PC-9 (cell line): ENCODE measurements around the gene PCDH9. TPM values are rescaled to one million over a fixed set of nuclear protein-coding genes. Genes with fewer than 3 reads are reported as not detected.

ENCODE experiments used
- BruUV-seq: library from RNA; stranded (reverse); fragments of 400-500 nt; replicated peaks from 2 replicates; lab custom pipeline; 2021; lab: Mats Ljungman, UMichigan
- CTCF ChIA-PET: fragments of 300-600 bp; sonication (Branson Sonifier 250); formaldehyde crosslinking; loops from one replicate; lab custom pipeline; 2022; ENCODE audit warnings: antibody characterized with exemption; lab: Charles Lee
- POLR2A ChIA-PET: fragments of 300-600 bp; sonication (Branson Sonifier 250); formaldehyde crosslinking; loops from one replicate; lab custom pipeline; 2022; ENCODE audit warnings: antibody characterized with exemption; ENCODE audit not compliant: unreplicated experiment; lab: Charles Lee
- DNase-seq, 2 experiments: peaks; one replicate each; pipeline versions ENCODE4 v3.0.0 to v3.0.0-alpha.2; 2015 to 2022; ENCODE audit warnings: mixed read lengths in 1 of 2
- H2AFZ ChIP-seq: fragments of 200-600 bp; sonication (generic); 2 replicates; pipeline ENCODE4 v1.8.1; 2017; ENCODE audit warnings: antibody characterized with exemption
- H3F3A ChIP-seq: fragments of 200-600 bp; sonication (generic); 2 replicates; pipeline ENCODE4 v1.8.1; 2017; ENCODE audit warnings: antibody characterized with exemption, mild to moderate bottlenecking, low read depth; ENCODE audit not compliant: insufficient read depth
- H3K27ac ChIP-seq: fragments of 200-600 bp; sonication (generic); 2 replicates; pipeline ENCODE4 v1.6.1; 2016; ENCODE audit warnings: mixed run types
- H3K27me3 ChIP-seq: fragments of 200-600 bp; sonication (generic); 2 replicates; pipeline ENCODE4 v1.6.1; 2016; ENCODE audit warnings: low read depth, mixed run types; ENCODE audit not compliant: insufficient read depth
- H3K36me3 ChIP-seq: fragments of 200-600 bp; sonication (generic); 2 replicates; pipeline ENCODE4 v1.6.1; 2016; ENCODE audit warnings: low read depth, mixed run types
- H3K4me1 ChIP-seq: fragments of 200-600 bp; sonication (generic); replicated peaks from 2 replicates; pipeline ENCODE4 v1.6.1; 2016; ENCODE audit warnings: mixed run types; ENCODE audit not compliant: insufficient read depth
- H3K4me2 ChIP-seq: fragments of 200-600 bp; sonication (generic); 2 replicates; pipeline ENCODE4 v1.6.1; 2017; ENCODE audit warnings: mixed run types
- H3K4me3 ChIP-seq: fragments of 200-600 bp; sonication (generic); 2 replicates; pipeline ENCODE4 v1.6.1; 2016; ENCODE audit warnings: mixed run types
- H3K79me2 ChIP-seq: fragments of 200-600 bp; sonication (generic); 2 replicates; pipeline ENCODE4 v1.6.1; 2017; ENCODE audit warnings: low read depth, mixed run types
- H3K9me2 ChIP-seq: fragments of 200-600 bp; sonication (generic); 2 replicates; pipeline ENCODE4 v1.8.1; 2017; ENCODE audit warnings: mild to moderate bottlenecking; ENCODE audit not compliant: insufficient read depth
- H3K9me3 ChIP-seq: fragments of 200-600 bp; sonication (generic); 2 replicates; pipeline ENCODE4 v1.8.1; 2016; ENCODE audit warnings: low read depth; ENCODE audit not compliant: insufficient read depth
- H4K20me1 ChIP-seq: fragments of 200-600 bp; sonication (generic); 2 replicates; pipeline ENCODE4 v1.8.1; 2017; ENCODE audit not compliant: insufficient read depth
- EZH2 ChIP-seq: fragments of 200-600 bp; sonication (generic); IDR thresholded peaks from 2 replicates; pipeline ENCODE4 v1.8.0; 2017; ENCODE audit warnings: antibody characterized with exemption, low read depth
- intact Hi-C: fragments of 100-400 bp; cut with micrococcal nuclease; formaldehyde crosslinking; loops from one replicate; pipeline ENCODE4 v1.10.0; 2022; ENCODE audit not compliant: unreplicated experiment
- total RNA-seq: library from RNA; stranded (reverse); gene quantifications from 2 replicates; pipeline ENCODE4 v1.2.3, GENCODE V29; 2021
- TF ChIP-seq, protein P1 (sequence below): fragments of 200-600 bp; sonication (generic); conservative IDR thresholded peaks from 2 replicates; pipeline ENCODE4 v1.6.1; 2017; ENCODE audit warnings: mixed run types, antibody characterized with exemption, mild to moderate bottlenecking, moderate library complexity

PCDH9 gene
- total RNA-seq, 1 experiment from 2014 or later: 0.37 TPM

DNA sequence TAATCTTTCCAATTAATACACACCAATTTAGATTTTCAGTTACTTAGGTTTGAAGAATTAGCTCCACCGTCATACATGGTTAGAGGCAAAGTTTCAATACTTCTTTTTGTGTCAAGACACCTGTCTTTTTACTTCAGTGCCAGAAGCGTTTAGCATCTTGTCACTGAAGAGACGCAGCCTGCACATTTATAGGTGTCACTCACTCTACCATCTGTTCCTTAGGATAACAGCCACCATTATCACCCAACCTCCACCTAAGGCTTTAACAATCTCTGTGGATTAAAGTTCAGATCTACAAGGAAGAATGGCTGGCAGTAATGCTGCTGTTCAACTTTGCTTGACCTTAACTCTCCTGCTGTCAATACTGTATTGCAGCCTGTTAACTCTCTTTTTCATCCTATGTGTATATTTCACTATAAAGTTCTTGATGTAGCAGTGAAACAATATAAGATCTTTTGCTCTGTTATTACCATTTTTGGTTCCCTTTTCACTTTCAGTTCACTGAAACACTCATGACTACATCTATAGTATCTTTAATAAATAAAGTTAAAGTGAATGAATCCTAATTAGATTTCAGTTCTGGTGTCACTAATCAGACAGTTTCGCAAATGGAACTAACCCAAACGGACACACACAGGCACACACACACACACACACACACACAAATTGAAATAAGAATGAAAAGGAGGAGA is 435.6 kb downstream of the PCDH9 start:
- Histone ChIP-seq H4K20me1 (no peaks in the 10 kb centered on the region), H3K36me3 (no peaks in the 10 kb centered on the region), H3K9me3 (no peaks in the 10 kb centered on the region), H3K27me3 (no peaks in the 10 kb centered on the region), H3F3A (no peaks in the 10 kb centered on the region), H3K4me3 (no peak overlapping the region), H3K79me2 (no peaks in the 10 kb centered on the region), H3K4me1 (no peaks in the 10 kb centered on the region), H3K4me2 (no peak overlapping the region), H2AFZ (no peak overlapping the region), H3K27ac (no peak overlapping the region), H3K9me2 (no peaks in the 10 kb centered on the region)
- BruUV-seq: no TSS peak
- intact Hi-C loops: no loop called here
- ChIA-PET CTCF (no interaction called here), POLR2A (no interaction called here)
- TF ChIP-seq, protein P1, sequence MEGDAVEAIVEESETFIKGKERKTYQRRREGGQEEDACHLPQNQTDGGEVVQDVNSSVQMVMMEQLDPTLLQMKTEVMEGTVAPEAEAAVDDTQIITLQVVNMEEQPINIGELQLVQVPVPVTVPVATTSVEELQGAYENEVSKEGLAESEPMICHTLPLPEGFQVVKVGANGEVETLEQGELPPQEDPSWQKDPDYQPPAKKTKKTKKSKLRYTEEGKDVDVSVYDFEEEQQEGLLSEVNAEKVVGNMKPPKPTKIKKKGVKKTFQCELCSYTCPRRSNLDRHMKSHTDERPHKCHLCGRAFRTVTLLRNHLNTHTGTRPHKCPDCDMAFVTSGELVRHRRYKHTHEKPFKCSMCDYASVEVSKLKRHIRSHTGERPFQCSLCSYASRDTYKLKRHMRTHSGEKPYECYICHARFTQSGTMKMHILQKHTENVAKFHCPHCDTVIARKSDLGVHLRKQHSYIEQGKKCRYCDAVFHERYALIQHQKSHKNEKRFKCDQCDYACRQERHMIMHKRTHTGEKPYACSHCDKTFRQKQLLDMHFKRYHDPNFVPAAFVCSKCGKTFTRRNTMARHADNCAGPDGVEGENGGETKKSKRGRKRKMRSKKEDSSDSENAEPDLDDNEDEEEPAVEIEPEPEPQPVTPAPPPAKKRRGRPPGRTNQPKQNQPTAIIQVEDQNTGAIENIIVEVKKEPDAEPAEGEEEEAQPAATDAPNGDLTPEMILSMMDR: no peak
- TF ChIP-seq EZH2: no peak
- no peak for DNase-seq

DNA sequence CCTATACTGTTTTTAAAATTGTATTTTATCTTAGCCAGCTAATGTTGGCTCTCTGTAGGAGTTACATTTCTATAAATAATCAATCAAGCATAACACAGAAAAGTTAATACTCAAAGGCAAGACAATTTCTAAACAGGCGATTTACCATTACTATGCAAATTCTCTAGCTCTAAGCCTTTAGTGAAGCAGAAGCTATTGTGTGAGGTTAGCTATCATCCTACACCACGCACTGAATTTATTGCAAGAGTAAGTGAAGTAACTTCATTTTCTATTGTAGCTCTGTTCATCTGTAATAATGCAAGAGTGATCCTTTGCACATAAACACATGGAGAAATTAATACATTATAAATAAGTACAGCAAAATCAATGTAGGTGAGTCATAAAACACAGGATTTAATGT is 439.3 kb downstream of the PCDH9 start:
- Histone ChIP-seq H3K4me1 (no peaks in the 10 kb centered on the region), H2AFZ (no peak overlapping the region), H3K27me3 (no peaks in the 10 kb centered on the region), H3K36me3 (no peaks in the 10 kb centered on the region), H3K4me3 (no peak overlapping the region), H3K9me3 (no peaks in the 10 kb centered on the region), H3F3A (no peaks in the 10 kb centered on the region), H4K20me1 (no peaks in the 10 kb centered on the region), H3K27ac (no peak overlapping the region), H3K79me2 (no peaks in the 10 kb centered on the region), H3K4me2 (no peak overlapping the region), H3K9me2 (no peaks in the 10 kb centered on the region)
- TF ChIP-seq, protein P1: no peak
- no peak for TF ChIP-seq EZH2
- intact Hi-C loops: no loop called here
- CTCF ChIA-PET: no interaction called here
- POLR2A ChIA-PET: no interaction called here
- no TSS peak for BruUV-seq
- DNase-seq: no peak

DNA sequence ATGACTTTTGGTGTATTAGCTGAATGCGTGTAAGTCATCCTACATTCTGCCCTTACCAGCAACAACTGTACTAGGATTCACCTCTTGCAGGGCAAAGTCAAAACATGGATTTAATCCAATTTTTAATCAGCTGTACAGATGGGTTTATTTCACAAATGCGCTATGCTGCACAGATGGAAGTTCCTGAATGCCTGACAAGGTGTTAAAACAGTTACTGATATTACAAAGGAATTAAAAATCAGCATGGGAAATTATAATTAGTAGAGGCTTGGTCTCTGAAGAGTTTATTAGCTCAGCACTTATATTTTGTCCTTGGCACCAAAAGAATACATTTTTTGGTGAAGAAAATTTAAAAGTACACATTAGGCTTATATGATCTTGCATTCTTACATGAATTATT is 448.9 kb downstream of the PCDH9 start:
- H3K27ac ChIP-seq: no peak overlapping the region
- H3K79me2 ChIP-seq: no peaks in the 10 kb centered on the region
- H3K4me3 ChIP-seq: no peak overlapping the region
- no peaks in the 10 kb centered on the region for H3F3A ChIP-seq
- no peaks in the 10 kb centered on the region for H3K27me3 ChIP-seq
- DNase-seq: no peak
- H3K9me3 ChIP-seq: no peaks in the 10 kb centered on the region
- POLR2A ChIA-PET: no interaction called here
- CTCF ChIA-PET: no interaction called here
- H2AFZ ChIP-seq: no peak overlapping the region
- BruUV-seq: no TSS peak
- no peak for TF ChIP-seq EZH2
- TF ChIP-seq, protein P1: no peak
- no peak overlapping the region for H3K4me2 ChIP-seq
- H4K20me1 ChIP-seq: no peaks in the 10 kb centered on the region
- H3K36me3 ChIP-seq: no peaks in the 10 kb centered on the region
- intact Hi-C loops: no loop called here
- H3K9me2 ChIP-seq: no peaks in the 10 kb centered on the region
- no peaks in the 10 kb centered on the region for H3K4me1 ChIP-seq
